PC-3 (cell line): ENCODE results near the gene HLCS.

Source experiments
- CTCF ChIP-seq: fragments of 300-600 bp; sonication (generic); conservative IDR thresholded peaks from 2 replicates; pipeline ENCODE4 v1.5.1; 2017; ENCODE audit warnings: antibody characterized with exemption, low read depth, mild to moderate bottlenecking, low read length
- EZH2 ChIP-seq: fragments of 300-600 bp; sonication (generic); IDR thresholded peaks from one replicate; pipeline ENCODE4 v1.6.1; 2017; ENCODE audit warnings: antibody characterized with exemption, mild to moderate bottlenecking, low read length; ENCODE audit not compliant: unreplicated experiment

GRCh38 chr21:36741506-36741905, 225.0 kb downstream of the HLCS start:
- no peak for TF ChIP-seq CTCF
- TF ChIP-seq EZH2, result no peak
